Adrenal gland (tissue), 12 donors: Measurements from ENCODE around the gene ASTN2. TPM values are rescaled to one million over a fixed set of nuclear protein-coding genes. Genes with fewer than 3 reads are reported as not detected.

Experiments
- DNase-seq, 7 donors: peaks; one replicate each; pipeline ENCODE4 v3.0.0-alpha.2; 2019 to 2020
- H3K27ac ChIP-seq, 5 donors: fragments of 200-600 bp; sonication (generic) in 4 of 5; 1 replicate in 3 of 5; 2 replicates in 2 of 5; pipeline versions ENCODE4 v1.5.1 to v1.8.0; 2016 to 2020; ENCODE audit warnings: mild to moderate bottlenecking in 1 of 5
- H3K27me3 ChIP-seq: fragments of 200-600 bp; 2 replicates; pipeline ENCODE4 v1.8.0; 2021
- H3K36me3 ChIP-seq, 2 donors: fragments of 200-600 bp; replicated peaks in 1 of 2; 1 replicate in 1 of 2; 2 replicates in 1 of 2; pipeline versions ENCODE4 v1.5.1 to v1.8.0; 2018 to 2022
- H3K4me1 ChIP-seq, 2 donors: fragments of 200-600 bp; replicated peaks in 1 of 2; 1 replicate in 1 of 2; 2 replicates in 1 of 2; pipeline versions ENCODE4 v1.5.1 to v1.8.0; 2018 to 2021
- H3K4me3 ChIP-seq, 4 donors: fragments of 200-600 bp; sonication (generic) in 3 of 4; one replicate each; pipeline ENCODE4 v1.5.1; 2016 to 2018
- H3K9me3 ChIP-seq, 3 donors: fragments of 200-600 bp; sonication (generic) in 1 of 3; replicated peaks in 1 of 3; 1 replicate in 2 of 3; 2 replicates in 1 of 3; pipeline versions ENCODE4 v1.5.1 to v1.8.0; 2016 to 2021
- POLR2A ChIP-seq, 2 donors: fragments of 450-650 bp; IDR thresholded peaks; one replicate each; pipeline ENCODE4 v1.6.1; 2017; ENCODE audit warnings: antibody characterized with exemption in 2 of 2, mild to moderate bottlenecking in 2 of 2, moderate library complexity in 1 of 2
- WGBS, 4 donors: extraction: QIAGEN DNeasy Blood & Tissue Kit in 2 of 4; methylation state at CpG; one replicate each; pipeline versions ENCODE4 v1.1.5 to v1.1.7; 2013 to 2017; 5-methylcytosine and 5-hydroxymethylcytosine counted together
- intact Hi-C, 2 donors: fragments of 100-400 bp; cut with DNase I; formaldehyde crosslinking; loops; one replicate each; pipeline versions ENCODE4 v1.14.1 to v1.15.0; 2022 to 2023
- polyA plus RNA-seq, 3 donors: library from polyadenylated mRNA; stranded (reverse); fragments of 200-250 nt in 2 of 3; fragments of 350-450 nt in 1 of 3; fragmentation: Illumina TruSeq in 1 of 3; extraction: RNeasy Lipid Tissue Mini Kit (QIAGEN cat#74804) in 1 of 3; gene quantifications; one replicate each; pipeline ENCODE4 v1.2.3, GENCODE V29; 2013 to 2014
- total RNA-seq, 9 donors: library from RNA; depleted of rRNA in 4 of 9; stranded (reverse); fragments of >200 nt in 4 of 9; fragments of 120-200 nt in 1 of 9; fragmentation: NEBNext Ultra II Directional in 1 of 9; extraction: Animal tissue kit (Norgen Biotek cat#: 25700) in 1 of 9; gene quantifications; one replicate each; pipeline versions ENCODE4 v1.1.0 to v1.2.4, GENCODE V29; 2013 to 2023
- TF ChIP-seq, protein P1 (sequence below), 6 experiments: fragments of 450-650 bp in 4 of 6; fragments of 200-600 bp in 2 of 6; sonication (generic) in 1 of 6; IDR thresholded peaks; 1 replicate in 5 of 6; 2 replicates in 1 of 6; pipeline versions ENCODE4 v1.5.1 to v1.8.0; 2016 to 2021; ENCODE audit warnings: antibody characterized with exemption in 6 of 6, mild to moderate bottlenecking in 2 of 6, moderate library complexity in 1 of 6
- donor health status: healthy with polysubstance abuse.
- donor health status: Bipolar disorder and iron deficiency.
- donor health status: DM: yes; HTN: yes; CAD: no.
- donor health status: DM: no; HTN: no; CAD: no.
- donor health status: DM: no; HTN: no; CAD: no.
- donor health status: DM: yes; HTN: yes; CAD: no.

Gene ASTN2
- total and polyA plus RNA-seq, 12 donors, result 2.5 to 15.6 (median 6.8) TPM

- Histone ChIP-seq H3K9me3 (no peaks in the 10 kb centered on the region), H3K4me3 (no peak overlapping the region), H3K27me3 (no peaks in the 10 kb centered on the region), H3K27ac (no peak overlapping the region), H3K36me3 (no peaks in the 10 kb centered on the region), H3K4me1 (no peaks in the 10 kb centered on the region)
- no peak for DNase-seq
- intact Hi-C loops, result no loop called here
- 48 to 59% (median 52%) methylated on average over 3 of the region's 3 CpGs for WGBS, 4 donors
- TF ChIP-seq, protein P1, sequence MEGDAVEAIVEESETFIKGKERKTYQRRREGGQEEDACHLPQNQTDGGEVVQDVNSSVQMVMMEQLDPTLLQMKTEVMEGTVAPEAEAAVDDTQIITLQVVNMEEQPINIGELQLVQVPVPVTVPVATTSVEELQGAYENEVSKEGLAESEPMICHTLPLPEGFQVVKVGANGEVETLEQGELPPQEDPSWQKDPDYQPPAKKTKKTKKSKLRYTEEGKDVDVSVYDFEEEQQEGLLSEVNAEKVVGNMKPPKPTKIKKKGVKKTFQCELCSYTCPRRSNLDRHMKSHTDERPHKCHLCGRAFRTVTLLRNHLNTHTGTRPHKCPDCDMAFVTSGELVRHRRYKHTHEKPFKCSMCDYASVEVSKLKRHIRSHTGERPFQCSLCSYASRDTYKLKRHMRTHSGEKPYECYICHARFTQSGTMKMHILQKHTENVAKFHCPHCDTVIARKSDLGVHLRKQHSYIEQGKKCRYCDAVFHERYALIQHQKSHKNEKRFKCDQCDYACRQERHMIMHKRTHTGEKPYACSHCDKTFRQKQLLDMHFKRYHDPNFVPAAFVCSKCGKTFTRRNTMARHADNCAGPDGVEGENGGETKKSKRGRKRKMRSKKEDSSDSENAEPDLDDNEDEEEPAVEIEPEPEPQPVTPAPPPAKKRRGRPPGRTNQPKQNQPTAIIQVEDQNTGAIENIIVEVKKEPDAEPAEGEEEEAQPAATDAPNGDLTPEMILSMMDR (IDR thresholded peaks at IDR 0.05), result no peak
- no peak for TF ChIP-seq POLR2A (IDR thresholded peaks at IDR 0.05)
Measured at GRCh38 chr9:117002686-117003085, 412.2 kb downstream of the ASTN2 start.

DNA sequence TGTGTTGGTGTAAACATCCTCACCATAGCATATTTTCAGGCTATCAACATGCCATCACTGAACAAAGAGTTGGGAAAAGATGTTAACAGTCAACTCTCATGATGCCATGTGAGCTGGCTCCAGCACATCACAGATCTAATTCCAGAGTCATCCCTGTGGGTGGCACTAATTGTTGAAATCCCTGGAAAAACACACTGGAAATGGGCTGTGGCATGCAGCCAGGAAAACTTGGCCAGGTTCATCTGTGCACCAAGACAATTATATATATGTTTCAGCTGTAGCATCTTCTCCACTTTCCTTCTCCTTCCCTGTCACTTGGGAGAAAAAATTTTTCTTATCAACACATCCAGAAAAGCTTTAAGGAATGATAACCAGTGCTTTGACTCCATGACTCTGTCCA is 414.0 kb downstream of the ASTN2 start:
- Histone ChIP-seq H3K4me1 (no peaks in the 10 kb centered on the region), H3K27ac (no peak overlapping the region), H3K4me3 (no peak overlapping the region), H3K9me3 (no peaks in the 10 kb centered on the region), H3K27me3 (no peaks in the 10 kb centered on the region), H3K36me3 (no peaks in the 10 kb centered on the region)
- intact Hi-C loops, result no loop called here
- DNase-seq, result no peak
- TF ChIP-seq POLR2A (IDR thresholded peaks at IDR 0.05), result no peak
- TF ChIP-seq, protein P1 (IDR thresholded peaks at IDR 0.05), result no peak

DNA sequence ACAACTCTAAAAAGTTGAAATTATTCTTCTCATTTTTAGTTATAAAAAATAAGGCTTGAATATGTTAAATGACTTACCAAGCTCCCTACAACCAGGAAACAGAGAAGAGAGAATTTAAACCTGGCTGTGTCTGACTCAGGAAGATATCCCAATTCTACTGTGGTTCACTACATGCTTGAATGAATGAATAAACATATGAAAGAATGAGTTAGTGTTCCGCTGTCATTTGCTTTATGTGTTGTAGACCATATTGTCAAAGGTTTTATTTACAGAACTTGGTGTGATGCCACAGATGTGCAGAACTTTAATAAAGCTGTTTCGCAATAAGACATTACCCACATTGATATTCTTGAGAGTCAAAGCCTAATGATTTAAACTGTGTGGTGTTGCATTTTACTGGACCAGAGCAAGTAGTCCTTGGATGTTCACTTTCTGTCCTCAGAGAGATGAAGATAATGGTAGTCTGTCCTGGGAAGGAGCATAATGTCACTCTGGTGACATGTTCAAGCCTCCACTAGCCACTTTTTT is 414.6 kb downstream of the ASTN2 start:
- DNase-seq, result no peak
- Histone ChIP-seq H3K27me3 (no peaks in the 10 kb centered on the region), H3K27ac (no peak overlapping the region), H3K4me3 (no peak overlapping the region), H3K9me3 (no peaks in the 10 kb centered on the region), H3K36me3 (no peaks in the 10 kb centered on the region), H3K4me1 (no peaks in the 10 kb centered on the region)
- no peak for TF ChIP-seq POLR2A (IDR thresholded peaks at IDR 0.05)
- TF ChIP-seq, protein P1 (IDR thresholded peaks at IDR 0.05), result no peak
- WGBS, 4 donors, result 85 to 96% (median 90%) methylated on average over 2 of the region's 2 CpGs
- intact Hi-C loops, result no loop called here

GRCh38 chr9:116998305-116998704 is 416.6 kb downstream of the ASTN2 start:
- TF ChIP-seq, protein P1 (IDR thresholded peaks at IDR 0.05), result no peak
- TF ChIP-seq POLR2A (IDR thresholded peaks at IDR 0.05), result no peak
- DNase-seq, result no peak
- H3K4me1 ChIP-seq, result no peaks in the 10 kb centered on the region
- no peak overlapping the region for H3K4me3 ChIP-seq
- H3K36me3 ChIP-seq, result no peaks in the 10 kb centered on the region
- H3K9me3 ChIP-seq, result no peaks in the 10 kb centered on the region
- H3K27ac ChIP-seq, result no peak overlapping the region
- intact Hi-C loops, result no loop called here
- H3K27me3 ChIP-seq, result no peaks in the 10 kb centered on the region
